Measurements from ENCODE around the gene ATP2C2. TPM values are rescaled to one million over a fixed set of nuclear protein-coding genes. Genes with fewer than 3 reads are reported as not detected.

Gene ATP2C2
- total and polyA plus RNA-seq, 2 of the 8 experiments (the other 6 are each of a cell fraction or from before 2014, with no cell fraction given) = 1.2 to 2.8 TPM

DNA sequence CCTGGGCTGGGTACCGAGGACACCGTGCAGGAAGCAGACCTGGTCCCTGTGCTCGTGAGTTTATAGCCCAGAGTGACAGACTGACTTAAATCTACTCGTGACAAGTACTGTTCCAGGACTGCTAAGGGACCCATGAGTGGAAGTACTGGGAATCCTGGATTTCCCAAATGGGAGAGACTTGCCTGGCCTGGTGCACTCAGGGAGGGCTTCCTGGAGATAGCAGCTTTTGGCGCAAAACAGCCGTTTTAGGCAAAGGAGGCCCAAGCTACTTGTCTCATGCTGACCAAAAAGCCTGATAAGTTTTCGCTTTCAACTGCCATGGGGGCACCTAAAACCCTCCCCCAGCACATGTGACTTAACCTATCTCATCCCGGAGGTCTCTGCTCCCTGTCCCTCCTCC, 51.4 kb downstream of the ATP2C2 start:
- H4K8ac ChIP-seq (ENCODE audit: extremely low read depth, insufficient read depth, low read length) = peak overlapping the region; percentile 31; the same call in 1 of the 2 replicates
- H4K20me1 ChIP-seq (replicated peaks in 1 of 2; ENCODE audit: control insufficient read depth in 1 of 2, insufficient read depth in 2 of 2, low read length in 2 of 2) = no peaks in the 10 kb centered on the region
- H2AK5ac ChIP-seq (ENCODE audit: low read depth, low read length) = no peak overlapping the region
- no peak overlapping the region for H2BK12ac ChIP-seq (ENCODE audit: low read depth, low read length)
- H3K79me1 ChIP-seq (ENCODE audit: low read depth, low read length) = no peaks in the 10 kb centered on the region
- H3K4ac ChIP-seq (replicated peaks; ENCODE audit: insufficient read length, low read depth, low read length) = no peak overlapping the region
- ChIA-PET POLR2A (ENCODE audit: partially characterized antibody) (interaction anchor here (1.5 kb wide), 1 partner anchor 12 kb away, joined by 3 read pairs; no protein-coding TSS in a partner anchor), CTCF (ENCODE audit: partially characterized antibody) (interaction anchor here (0.7 to 1.0 kb wide), 2 partner anchors 10 to 15 kb away, joined by 3 read pairs; no protein-coding TSS in a partner anchor)
- H3K9ac ChIP-seq (replicated peaks in 1 of 4; ENCODE audit: extremely low read depth in 1 of 4, low read depth in 3 of 4, low read length in 3 of 4) = no peak overlapping the region
- no peaks in the 10 kb centered on the region for H3K23me2 ChIP-seq (ENCODE audit: low read depth, low read length)
- no peak overlapping the region for H3K23ac ChIP-seq (ENCODE audit: insufficient read length)
- no peaks in the 10 kb centered on the region for H3K36me3 ChIP-seq (ENCODE audit: control insufficient read depth in 2 of 4, insufficient read depth in 4 of 4, low read length in 3 of 4)
- H3K27me3 ChIP-seq (replicated peaks in 1 of 4; ENCODE audit: control insufficient read depth in 3 of 4, extremely low read depth in 1 of 4, insufficient read depth in 3 of 4, low read length in 3 of 4) = no peaks in the 10 kb centered on the region; a peak in 2 of 7 replicates
- H2BK120ac ChIP-seq (replicated peaks; ENCODE audit: low read depth, low read length) = no peak overlapping the region
- H3K79me2 ChIP-seq (ENCODE audit: control insufficient read depth in 1 of 2, insufficient read depth in 2 of 2, low read length in 2 of 2) = no peaks in the 10 kb centered on the region
- H3K4me2 ChIP-seq (ENCODE audit: insufficient read depth in 1 of 2, low read depth in 2 of 2, low read length in 2 of 2) = no peak overlapping the region
- H2BK15ac ChIP-seq (ENCODE audit: low read length) = no peak overlapping the region
- no peak overlapping the region for H2BK5ac ChIP-seq (ENCODE audit: low read depth, low read length)
- H3K4me3 ChIP-seq (ENCODE audit: extremely low read depth in 1 of 4, insufficient read depth in 2 of 4, low read depth in 3 of 4, low read length in 4 of 4) = no peak overlapping the region
- H3K14ac ChIP-seq (ENCODE audit: insufficient read length) = no peak overlapping the region
- no peak overlapping the region for H4K5ac ChIP-seq (ENCODE audit: insufficient read length, low read depth, low read length)
- WGBS, 2 experiments (ENCODE audit: extremely low coverage in 1 of 2, insufficient coverage in 1 of 2, insufficient read length in 1 of 2, insufficient replicate concordance in 2 of 2, low coverage in 1 of 2, low lambda C conversion rate in 2 of 2, missing lambda C conversion rate in 1 of 2) = 89% methylated on average over 8 of the region's 8 CpGs; no CpG with 5 or more reads in 1 of the 2 experiments
- no peaks in the 10 kb centered on the region for H3K9me3 ChIP-seq (ENCODE audit: insufficient read depth in 2 of 2, low read depth in 1 of 2, low read length in 1 of 2)
- H2BK20ac ChIP-seq (ENCODE audit: low read length) = no peak overlapping the region
- FAIRE-seq = no peak
- no peak overlapping the region for H3K18ac ChIP-seq (ENCODE audit: extremely low read depth, low read length)
- no peaks in the 10 kb centered on the region; a peak in 2 of 7 replicates for H3K4me1 ChIP-seq (replicated peaks in 1 of 4; ENCODE audit: control insufficient read depth in 3 of 4, insufficient read depth in 4 of 4, low read length in 3 of 4)
- DNase-seq (ENCODE audit: low read depth in 1 of 2, low spot score in 2 of 2) = no peak
- no peak overlapping the region for H2AFZ ChIP-seq (ENCODE audit: low read length)
- no peak overlapping the region for H3K56ac ChIP-seq (replicated peaks; ENCODE audit: insufficient read length, low read depth, low read length)
- H3K27ac ChIP-seq (ENCODE audit: low read depth, low read length) = no peak overlapping the region
- no peak overlapping the region for H4K91ac ChIP-seq (replicated peaks; ENCODE audit: insufficient read length, low read length)
- TF ChIP-seq POLR2A (IDR thresholded peaks at IDR 0.05; ENCODE audit: control extremely low read depth in 1 of 2, low read depth in 2 of 2, low read length in 2 of 2) = no peak
- TF ChIP-seq SUZ12 (IDR thresholded peaks at IDR 0.05; ENCODE audit: low read length) = no peak
- no peak for TF ChIP-seq CHD2 (IDR thresholded peaks at IDR 0.05; ENCODE audit: low read length)
- no peak for TF ChIP-seq TEAD4 (IDR thresholded peaks at IDR 0.05; ENCODE audit: low read depth, low read length)
- TF ChIP-seq CTBP2 (IDR thresholded peaks at IDR 0.05; ENCODE audit: borderline replicate concordance, insufficient read depth, insufficient read length, low read length) = no peak
- no peak for TF ChIP-seq ZNF274 (IDR thresholded peaks at IDR 0.05; ENCODE audit: borderline replicate concordance, extremely low read depth, low read length)
- no peak for TF ChIP-seq EGR1 (IDR thresholded peaks at IDR 0.05; ENCODE audit: borderline replicate concordance, low read depth, low read length)
- TF ChIP-seq SP2 (IDR thresholded peaks at IDR 0.05; ENCODE audit: low read length) = no peak
- no peak for TF ChIP-seq CBX8 (IDR thresholded peaks at IDR 0.05; ENCODE audit: borderline replicate concordance, low read depth, low read length)
- TF ChIP-seq SRF (IDR thresholded peaks at IDR 0.05; ENCODE audit: low read depth, low read length) = no peak
- no peak for TF ChIP-seq KDM5A (IDR thresholded peaks at IDR 0.05; ENCODE audit: low read length)
- TF ChIP-seq EP300 (IDR thresholded peaks at IDR 0.05; ENCODE audit: borderline replicate concordance in 1 of 2, low read depth in 2 of 2, low read length in 2 of 2) = no peak

Data from H1 (cell line).